SK-N-SH (cell line): ENCODE results near the gene MAN2C1. TPM values are rescaled to one million over a fixed set of nuclear protein-coding genes. Genes with fewer than 3 reads are reported as not detected.

Experiments used
- CTCF ChIA-PET: fragments of 300-600, 350-600 bp; formaldehyde crosslinking; extraction: SDS; loops from one replicate; lab custom pipeline; 2021; lab: Yijun Ruan, JAX
- POLR2A ChIA-PET: fragments of 350-600 bp; sonication (Branson Sonifier 250); formaldehyde crosslinking; extraction: SDS; loops from one replicate; lab custom pipeline; 2020; ENCODE audit warnings: antibody characterized with exemption, inconsistent platforms; lab: Yijun Ruan, JAX
- DNase-seq: peaks from one replicate; pipeline ENCODE4 v3.0.0; 2012
- H2AFZ ChIP-seq: fragments of 200-600 bp; sonication (generic); 2 replicates; pipeline ENCODE4 v1.8.1; 2016; ENCODE audit warnings: antibody characterized with exemption, mild to moderate bottlenecking, low read depth
- H3F3A ChIP-seq: fragments of 200-600 bp; sonication (generic); replicated peaks from 2 replicates; pipeline ENCODE3; 2016; ENCODE audit warnings: antibody characterized with exemption, mild to moderate bottlenecking; ENCODE audit not compliant: insufficient read depth
- H3K27ac ChIP-seq, 2 experiments: fragments of 200-500 bp in 1 of 2; fragments of 200-600 bp in 1 of 2; sonication (Bioruptor generic) in 1 of 2; sonication (generic), shearing (Covaris generic) in 1 of 2; 2 replicates each; pipeline versions ENCODE4 v1.5.1 to v1.6.1; 2014 to 2016; ENCODE audit warnings: low read depth in 2 of 2, inconsistent platforms in 1 of 2, low read length in 1 of 2, mild to moderate bottlenecking in 1 of 2, mixed read lengths in 1 of 2
- H3K27me3 ChIP-seq: fragments of 200-600 bp; sonication (generic), shearing (Covaris generic); 2 replicates; pipeline ENCODE4 v1.6.1; 2016; ENCODE audit warnings: mixed run types; ENCODE audit not compliant: insufficient read depth
- H3K36me3 ChIP-seq, 2 experiments: fragments of 200-500 bp in 1 of 2; fragments of 200-600 bp in 1 of 2; sonication (Bioruptor generic) in 1 of 2; sonication (generic) in 1 of 2; replicated peaks in 1 of 2; 2 replicates each; pipeline versions ENCODE3 to v1.5.1; 2014 to 2016; ENCODE audit warnings: low read length in 1 of 2, mild to moderate bottlenecking in 1 of 2; ENCODE audit not compliant: insufficient read depth in 2 of 2, control insufficient read depth in 1 of 2
- H3K4me1 ChIP-seq, 2 experiments: fragments of 200-500 bp in 1 of 2; fragments of 200-600 bp in 1 of 2; sonication (Bioruptor generic) in 1 of 2; sonication (generic), shearing (Covaris generic) in 1 of 2; 2 replicates each; pipeline versions ENCODE4 v1.5.1 to v1.6.1; 2014 to 2016; ENCODE audit warnings: low read depth in 1 of 2, low read length in 1 of 2, mixed run types in 1 of 2; ENCODE audit not compliant: insufficient read depth in 2 of 2, control insufficient read depth in 1 of 2
- H3K4me2 ChIP-seq: fragments of 200-600 bp; sonication (generic), shearing (Covaris generic); 2 replicates; pipeline ENCODE4 v1.6.1; 2017; ENCODE audit warnings: mixed run types
- H3K4me3 ChIP-seq, 2 experiments: fragments of 200-500 bp in 1 of 2; fragments of 200-600 bp in 1 of 2; sonication (Bioruptor generic) in 1 of 2; sonication (generic), shearing (Covaris generic) in 1 of 2; 2 replicates each; pipeline versions ENCODE4 v1.5.1 to v1.8.1; 2014 to 2016; ENCODE audit warnings: low read depth in 2 of 2, inconsistent platforms in 1 of 2, low read length in 1 of 2, mild to moderate bottlenecking in 1 of 2, mixed read lengths in 1 of 2, moderate library complexity in 1 of 2
- H3K79me2 ChIP-seq: fragments of 200-600 bp; sonication (generic); 2 replicates; pipeline ENCODE4 v1.8.1; 2017; ENCODE audit warnings: mild to moderate bottlenecking; ENCODE audit not compliant: insufficient read depth
- H3K9ac ChIP-seq: fragments of 200-600 bp; sonication (generic); 2 replicates; pipeline ENCODE4 v1.6.1; 2017; ENCODE audit warnings: mixed run types
- H3K9me2 ChIP-seq: fragments of 200-600 bp; sonication (generic); 2 replicates; pipeline ENCODE4 v1.6.1; 2017; ENCODE audit warnings: mixed run types
- H3K9me3 ChIP-seq: fragments of 200-600 bp; sonication (generic); 2 replicates; pipeline ENCODE4 v1.6.1; 2017; ENCODE audit warnings: mixed run types, mild to moderate bottlenecking, moderate library complexity
- H4K20me1 ChIP-seq: fragments of 200-600 bp; sonication (generic); 2 replicates; pipeline ENCODE4 v1.6.1; 2017; ENCODE audit warnings: mild to moderate bottlenecking, mixed run types; ENCODE audit not compliant: insufficient read depth
- FOXJ3 ChIP-seq: sonication (generic); formaldehyde crosslinking; IDR thresholded peaks from 2 replicates; pipeline ENCODE4 v1.5.1; 2020; ENCODE audit warnings: mild to moderate bottlenecking, missing genetic modification reagents
- JUND ChIP-seq: IDR thresholded peaks from 2 replicates; pipeline ENCODE4 v1.4.0; 2012
- MAX ChIP-seq: IDR thresholded peaks from 2 replicates; pipeline ENCODE4 v1.4.0; 2012; ENCODE audit warnings: low read depth
- MXI1 ChIP-seq: IDR thresholded peaks from 2 replicates; pipeline ENCODE4 v1.6.1; 2012; ENCODE audit warnings: mild to moderate bottlenecking, low read depth, low read length, improper control_type of control experiment
- NRF1 ChIP-seq: IDR thresholded peaks from 2 replicates; pipeline ENCODE4 v1.6.1; 2012; ENCODE audit warnings: low read depth, mild to moderate bottlenecking, low read length
- RAD21 ChIP-seq: IDR thresholded peaks from 2 replicates; pipeline ENCODE4 v1.6.1; 2012; ENCODE audit warnings: mild to moderate bottlenecking, low read length
- RCOR1 ChIP-seq: fragments of 150-350 bp; IDR thresholded peaks from 2 replicates; pipeline ENCODE4 v1.6.1; 2017; ENCODE audit warnings: antibody characterized with exemption, low read length
- RFX5 ChIP-seq: IDR thresholded peaks from 2 replicates; pipeline ENCODE4 v1.6.1; 2012; ENCODE audit warnings: mild to moderate bottlenecking, improper control_type of control experiment, low read length
- RXRA ChIP-seq: IDR thresholded peaks from 2 replicates; pipeline ENCODE4 v1.4.0; 2012; ENCODE audit warnings: low read depth, mild to moderate bottlenecking, borderline replicate concordance
- TEAD4 ChIP-seq: IDR thresholded peaks from 2 replicates; pipeline ENCODE4 v1.4.0; 2012; ENCODE audit warnings: mild to moderate bottlenecking, borderline replicate concordance; ENCODE audit not compliant: insufficient read depth
- YY1 ChIP-seq: IDR thresholded peaks from 2 replicates; pipeline ENCODE4 v1.4.0; 2012; ENCODE audit warnings: low read depth, mild to moderate bottlenecking
- ZBTB33 ChIP-seq: IDR thresholded peaks from 2 replicates; pipeline ENCODE4 v1.4.0; 2012; ENCODE audit warnings: low read depth, borderline replicate concordance
- WGBS: methylation state at CpG from one replicate; pipeline ENCODE4 v1.1.6; 2017; ENCODE audit warnings: low lambda C conversion rate; 5-methylcytosine and 5-hydroxymethylcytosine counted together
- polyA plus RNA-seq, 3 experiments: library from polyadenylated mRNA; depleted of rRNA; stranded (reverse); fragments of >200 nt; gene quantifications; 2 replicates each; pipeline ENCODE4 v1.2.3, GENCODE V29; 2012
- TF ChIP-seq, protein P1 (sequence below): fragments of 200-600 bp; sonication (generic); IDR thresholded peaks from 2 replicates; pipeline ENCODE4 v1.6.1; 2017; ENCODE audit warnings: antibody characterized with exemption, mild to moderate bottlenecking, moderate library complexity

MAN2C1 gene
- polyA plus RNA-seq, 1 of the 3 experiments (the other 2 are of a cell fraction): 132 TPM

- peak; percentile 69 for DNase-seq
- no peak for TF ChIP-seq RCOR1
- no peak for TF ChIP-seq RXRA
- TF ChIP-seq, protein P1, sequence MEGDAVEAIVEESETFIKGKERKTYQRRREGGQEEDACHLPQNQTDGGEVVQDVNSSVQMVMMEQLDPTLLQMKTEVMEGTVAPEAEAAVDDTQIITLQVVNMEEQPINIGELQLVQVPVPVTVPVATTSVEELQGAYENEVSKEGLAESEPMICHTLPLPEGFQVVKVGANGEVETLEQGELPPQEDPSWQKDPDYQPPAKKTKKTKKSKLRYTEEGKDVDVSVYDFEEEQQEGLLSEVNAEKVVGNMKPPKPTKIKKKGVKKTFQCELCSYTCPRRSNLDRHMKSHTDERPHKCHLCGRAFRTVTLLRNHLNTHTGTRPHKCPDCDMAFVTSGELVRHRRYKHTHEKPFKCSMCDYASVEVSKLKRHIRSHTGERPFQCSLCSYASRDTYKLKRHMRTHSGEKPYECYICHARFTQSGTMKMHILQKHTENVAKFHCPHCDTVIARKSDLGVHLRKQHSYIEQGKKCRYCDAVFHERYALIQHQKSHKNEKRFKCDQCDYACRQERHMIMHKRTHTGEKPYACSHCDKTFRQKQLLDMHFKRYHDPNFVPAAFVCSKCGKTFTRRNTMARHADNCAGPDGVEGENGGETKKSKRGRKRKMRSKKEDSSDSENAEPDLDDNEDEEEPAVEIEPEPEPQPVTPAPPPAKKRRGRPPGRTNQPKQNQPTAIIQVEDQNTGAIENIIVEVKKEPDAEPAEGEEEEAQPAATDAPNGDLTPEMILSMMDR: peak; percentile 32; the same call in 1 of the 2 replicates
- peak; percentile 55 for TF ChIP-seq RAD21
- no peak for TF ChIP-seq ZBTB33
- Histone ChIP-seq H3F3A (no peaks in the 10 kb centered on the region), H3K27ac (no peak overlapping the region), H3K36me3 (no peaks in the 10 kb centered on the region), H3K9me3 (no peaks in the 10 kb centered on the region), H3K79me2 (no peaks in the 10 kb centered on the region), H3K4me1 (no peaks in the 10 kb centered on the region), H3K4me3 (no peak overlapping the region), H3K4me2 (no peak overlapping the region), H2AFZ (no peak overlapping the region), H3K9ac (no peak overlapping the region), H3K9me2 (no peaks in the 10 kb centered on the region), H3K27me3 (peaks cover 31% of the 10 kb centered on the region; the same call in 1 of the 2 replicates), H4K20me1 (no peaks in the 10 kb centered on the region)
- ChIA-PET POLR2A (interaction anchor here (1.2 kb wide), 1 partner anchor 313 kb away, joined by 3 read pairs; no protein-coding TSS in a partner anchor), CTCF (interaction anchor here (0.6 to 2.0 kb wide), 5 partner anchors 14 to 421 kb away, joined by 3 to 8 read pairs (median 4); no protein-coding TSS in a partner anchor)
- WGBS: 41% methylated on average over 14 of the region's 15 CpGs
These were observed 60.5 kb downstream of the MAN2C1 start for GRCh38 chr15:75307778-75308390.

DNA sequence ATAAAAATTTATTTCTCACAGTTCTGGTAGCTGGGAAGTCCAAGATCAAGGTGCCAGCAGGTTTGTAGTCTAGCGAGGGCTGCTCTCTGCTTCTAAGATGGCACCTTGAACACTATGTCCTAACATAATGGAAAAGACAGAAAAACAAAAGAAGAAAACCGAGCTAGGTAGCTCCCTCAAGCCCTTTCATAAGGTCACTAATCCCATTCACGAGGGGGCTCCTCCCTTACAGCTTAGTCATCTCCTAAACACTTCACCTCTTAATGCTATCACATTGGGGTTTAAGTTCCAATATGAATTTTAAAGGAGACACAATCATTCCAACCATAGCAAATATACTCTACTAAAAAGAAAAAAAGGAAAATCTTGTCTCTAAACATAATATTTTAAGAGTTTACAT lies 62.2 kb downstream of the MAN2C1 start:
- H3K36me3 ChIP-seq: no peaks in the 10 kb centered on the region
- H3K9ac ChIP-seq: no peak overlapping the region
- no peaks in the 10 kb centered on the region for H4K20me1 ChIP-seq
- TF ChIP-seq TEAD4 (no peak), MAX (no peak), YY1 (no peak), MXI1 (no peak), RFX5 (no peak), ZBTB33 (no peak), JUND (no peak), NRF1 (no peak), FOXJ3 (CRISPR knock-in tag) (no peak)
- TF ChIP-seq, protein P1: no peak
- no peak overlapping the region for H3K4me2 ChIP-seq
- POLR2A ChIA-PET: no interaction called here
- H3F3A ChIP-seq: no peaks in the 10 kb centered on the region
- no peaks in the 10 kb centered on the region for H3K9me3 ChIP-seq
- H3K4me3 ChIP-seq: no peak overlapping the region
- 12% methylated on average over 3 of the region's 3 CpGs for WGBS
- peaks cover 31% of the 10 kb centered on the region; the same call in 1 of the 2 replicates for H3K27me3 ChIP-seq
- no peaks in the 10 kb centered on the region for H3K4me1 ChIP-seq
- CTCF ChIA-PET: interaction anchor here (1.3 to 1.8 kb wide), 3 partner anchors 102 to 277 kb away, joined by 3 to 4 read pairs (median 4); no protein-coding TSS in a partner anchor
- no peaks in the 10 kb centered on the region for H3K79me2 ChIP-seq
- H3K9me2 ChIP-seq: no peaks in the 10 kb centered on the region
- H3K27ac ChIP-seq: no peak overlapping the region
- no peak overlapping the region for H2AFZ ChIP-seq
- DNase-seq: no peak
